ENCODE measurements around the gene LAMC2.

Gene LAMC2

GRCh38 chr1:183291216-183291762, 105.2 kb downstream of the LAMC2 start:
- peak; percentile 73 for DNase-seq

GRCh38 chr1:183291802-183292514, 105.9 kb downstream of the LAMC2 start:
- peak; percentile 73 for DNase-seq

GRCh38 chr1:183293241-183293640, 107.2 kb downstream of the LAMC2 start:
- DNase-seq: no peak

GRCh38 chr1:183293876-183294275, 107.8 kb downstream of the LAMC2 start:
- no peak for DNase-seq

All from kidney glomerular epithelial cell (primary cell).